ENCODE data around the gene VIPR1. TPM values are rescaled to one million over a fixed set of nuclear protein-coding genes. Genes with fewer than 3 reads are reported as not detected.
"Not testable (repeated sequence)": the region's sequence is repeated elsewhere in the genome, so short reads cannot be mapped to it uniquely, and the experiment has no call there.

Gene VIPR1
- total RNA-seq, 2 donors from 2014 or later: 31.0 to 48.7 TPM

GRCh38 chr3:42556089-42556632 is 53.7 kb downstream of the VIPR1 start:
- no peak for DNase-seq (ENCODE audit: low spot score)
- Histone ChIP-seq H3K27me3 (replicated peaks; ENCODE audit: insufficient read depth) (no peaks in the 10 kb centered on the region), H3K9me3 (no peaks in the 10 kb centered on the region), H3K4me1 (ENCODE audit: control insufficient read depth in 1 of 2, low read depth in 2 of 2) (peaks cover 5 to 9% of the 10 kb centered on the region in 2 donors), H3K36me3 (peaks cover 35% of the 10 kb centered on the region), H3K27ac (no peak overlapping the region), H3K4me3 (no peak overlapping the region)
- ATAC-seq (ENCODE audit: insufficient number of reproducible peaks, low FRiP score, low read depth): no peak
- no peak for TF ChIP-seq CTCF (IDR thresholded peaks at IDR 0.05)

DNA sequence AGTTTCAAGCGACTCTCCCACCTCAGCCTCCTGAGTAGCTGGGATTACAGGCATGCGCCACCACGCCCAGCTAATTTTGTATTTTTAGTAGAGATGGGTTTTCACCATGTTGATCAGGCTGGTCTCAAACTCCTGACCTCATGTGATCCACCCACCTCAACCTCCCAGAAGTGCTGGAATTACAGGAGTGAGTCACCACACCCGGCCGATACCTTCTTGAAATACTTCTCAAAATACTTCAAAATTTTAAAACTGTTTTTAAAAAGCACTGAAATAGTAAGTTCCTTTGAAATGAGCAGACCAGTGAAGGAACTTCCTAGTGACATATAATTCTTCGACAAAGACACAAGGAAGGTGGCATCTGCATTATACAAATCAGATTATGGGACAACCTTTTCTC is 54.4 kb downstream of the VIPR1 start:
- H3K4me1 ChIP-seq (ENCODE audit: control insufficient read depth in 1 of 2, low read depth in 2 of 2); H3K27me3 ChIP-seq (replicated peaks; ENCODE audit: insufficient read depth); H3K9me3 ChIP-seq; H3K4me3 ChIP-seq; ATAC-seq (ENCODE audit: insufficient number of reproducible peaks, low FRiP score, low read depth); H3K27ac ChIP-seq; DNase-seq (ENCODE audit: low spot score): not testable (repeated sequence)
- H3K36me3 ChIP-seq: peaks cover 35% of the 10 kb centered on the region

DNA sequence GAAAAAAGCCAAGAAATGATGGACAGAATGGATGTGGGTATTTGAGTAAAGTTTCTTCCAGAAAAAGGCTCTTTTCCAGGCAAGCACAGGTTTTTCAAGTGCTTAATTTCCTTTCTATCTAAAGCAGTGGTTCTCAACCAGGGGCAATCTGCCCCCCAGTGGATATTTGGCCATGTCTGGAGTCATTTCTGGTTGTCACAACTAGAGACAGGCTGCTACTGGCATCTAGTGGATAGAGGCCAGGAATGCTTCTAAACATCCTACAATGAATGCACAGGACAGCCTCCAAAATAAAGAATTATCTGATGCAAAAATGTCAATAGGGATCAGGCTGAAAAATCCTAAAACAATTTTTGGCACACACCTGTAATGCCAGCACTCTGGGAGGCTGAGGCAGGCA is 55.4 kb downstream of the VIPR1 start:
- H3K36me3 ChIP-seq: peaks cover 37% of the 10 kb centered on the region
- TF ChIP-seq CTCF (IDR thresholded peaks at IDR 0.05): no peak
- no peak overlapping the region for H3K4me3 ChIP-seq
- H3K27me3 ChIP-seq (replicated peaks; ENCODE audit: insufficient read depth): no peaks in the 10 kb centered on the region
- no peaks in the 10 kb centered on the region for H3K9me3 ChIP-seq
- no peaks in the 10 kb centered on the region for H3K4me1 ChIP-seq (ENCODE audit: control insufficient read depth in 1 of 2, low read depth in 2 of 2)
- no peak for ATAC-seq (ENCODE audit: insufficient number of reproducible peaks, low FRiP score, low read depth)
- DNase-seq (ENCODE audit: low spot score): no peak
- H3K27ac ChIP-seq: no peak overlapping the region

- Histone ChIP-seq H3K27ac (no peak overlapping the region), H3K27me3 (replicated peaks; ENCODE audit: insufficient read depth) (no peaks in the 10 kb centered on the region), H3K4me3 (no peak overlapping the region), H3K9me3 (no peaks in the 10 kb centered on the region), H3K36me3 (peaks cover 25% of the 10 kb centered on the region), H3K4me1 (ENCODE audit: control insufficient read depth in 1 of 2, low read depth in 2 of 2) (no peaks in the 10 kb centered on the region)
- DNase-seq (ENCODE audit: low spot score) (no peak), ATAC-seq (ENCODE audit: insufficient number of reproducible peaks, low FRiP score, low read depth) (no peak)
- no peak for TF ChIP-seq CTCF (IDR thresholded peaks at IDR 0.05)
Measured at GRCh38 chr3:42562047-42562907, 59.8 kb downstream of the VIPR1 start.

DNA sequence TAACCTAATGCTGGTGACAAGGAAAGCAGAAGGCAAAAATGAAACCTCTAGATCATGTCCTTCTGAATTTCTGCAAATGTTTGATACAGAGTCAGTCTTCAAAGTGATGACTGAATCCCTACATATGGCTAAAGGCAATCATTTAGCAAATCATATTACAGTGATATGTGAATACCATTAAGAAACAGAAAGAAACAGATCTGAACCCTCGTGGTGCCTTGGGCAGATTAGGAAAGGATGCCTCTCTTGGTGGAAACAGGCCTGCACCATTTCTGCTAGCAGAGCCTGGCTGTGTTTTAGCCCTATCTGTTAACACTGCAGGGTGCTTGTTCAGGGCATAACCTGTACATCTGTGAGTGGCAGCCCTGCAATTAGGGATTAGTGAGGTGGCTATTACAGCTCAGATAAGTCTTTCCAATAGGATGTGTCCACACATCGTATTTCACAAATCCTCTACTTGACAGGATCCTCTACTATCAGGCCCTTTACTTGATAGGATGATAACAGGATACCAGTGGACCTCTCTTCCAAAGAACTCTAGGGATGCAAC is 67.2 kb downstream of the VIPR1 start:
- no peaks in the 10 kb centered on the region for H3K27me3 ChIP-seq (replicated peaks; ENCODE audit: insufficient read depth)
- no peaks in the 10 kb centered on the region for H3K4me1 ChIP-seq (ENCODE audit: control insufficient read depth in 1 of 2, low read depth in 2 of 2)
- H3K36me3 ChIP-seq: peaks cover 3% of the 10 kb centered on the region
- ATAC-seq (ENCODE audit: insufficient number of reproducible peaks, low FRiP score, low read depth): no peak
- H3K27ac ChIP-seq: no peak overlapping the region
- H3K4me3 ChIP-seq: no peak overlapping the region
- H3K9me3 ChIP-seq: peaks cover 8% of the 10 kb centered on the region
- no peak for TF ChIP-seq CTCF (IDR thresholded peaks at IDR 0.05)
- DNase-seq (ENCODE audit: low spot score): no peak

Data from thoracic aorta (tissue), 2 donors.